Measurements from ENCODE around the gene CLEC5A.
"Not testable (repeated sequence)": the region's sequence is repeated elsewhere in the genome, so short reads cannot be mapped to it uniquely, and the experiment has no call there.

Gene CLEC5A

GRCh38 chr7:141906285-141906684 lies 40.5 kb downstream of the CLEC5A start:
- Histone ChIP-seq H3K4me1 (ENCODE audit: control insufficient read depth in 1 of 2, insufficient read depth in 2 of 2, low read length in 2 of 2) (no peaks in the 10 kb centered on the region), H3K27me3 (ENCODE audit: low read depth, low read length) (no peaks in the 10 kb centered on the region), H3K36me3 (ENCODE audit: control insufficient read depth in 1 of 2, insufficient read depth in 2 of 2, low read length in 2 of 2) (no peaks in the 10 kb centered on the region), H3K4me3 (ENCODE audit: low read depth in 1 of 2, low read length in 2 of 2) (no peak overlapping the region), H3K27ac (ENCODE audit: low read length) (no peak overlapping the region), H3K9me3 (ENCODE audit: control insufficient read depth in 1 of 2, low read length in 2 of 2) (no peaks in the 10 kb centered on the region)

- H3K36me3 ChIP-seq (ENCODE audit: control insufficient read depth in 1 of 2, insufficient read depth in 2 of 2, low read length in 2 of 2); H3K9me3 ChIP-seq (ENCODE audit: control insufficient read depth in 1 of 2, low read length in 2 of 2); H3K27ac ChIP-seq (ENCODE audit: low read length); H3K4me1 ChIP-seq (ENCODE audit: control insufficient read depth in 1 of 2, insufficient read depth in 2 of 2, low read length in 2 of 2); H3K27me3 ChIP-seq (ENCODE audit: low read depth, low read length); H3K4me3 ChIP-seq (ENCODE audit: low read depth in 1 of 2, low read length in 2 of 2): not testable (repeated sequence)
Measured at GRCh38 chr7:141899366-141899765, 47.4 kb downstream of the CLEC5A start.

- no peak overlapping the region for H3K27ac ChIP-seq (ENCODE audit: low read length)
- H3K27me3 ChIP-seq (ENCODE audit: low read depth, low read length): no peaks in the 10 kb centered on the region
- H3K4me1 ChIP-seq (ENCODE audit: control insufficient read depth in 1 of 2, insufficient read depth in 2 of 2, low read length in 2 of 2): no peaks in the 10 kb centered on the region
- peaks cover 0 to 3% of the 10 kb centered on the region in 2 donors for H3K9me3 ChIP-seq (ENCODE audit: control insufficient read depth in 1 of 2, low read length in 2 of 2)
- no peak overlapping the region for H3K4me3 ChIP-seq (ENCODE audit: low read depth in 1 of 2, low read length in 2 of 2)
- H3K36me3 ChIP-seq (ENCODE audit: control insufficient read depth in 1 of 2, insufficient read depth in 2 of 2, low read length in 2 of 2): no peaks in the 10 kb centered on the region
Measured at GRCh38 chr7:141891336-141891735, 55.4 kb downstream of the CLEC5A start.

- Histone ChIP-seq H3K9me3 (ENCODE audit: control insufficient read depth in 1 of 2, low read length in 2 of 2) (peaks cover 0 to 3% of the 10 kb centered on the region in 2 donors), H3K4me1 (ENCODE audit: control insufficient read depth in 1 of 2, insufficient read depth in 2 of 2, low read length in 2 of 2) (no peaks in the 10 kb centered on the region), H3K4me3 (ENCODE audit: low read depth in 1 of 2, low read length in 2 of 2) (no peak overlapping the region), H3K27ac (ENCODE audit: low read length) (no peak overlapping the region), H3K36me3 (ENCODE audit: control insufficient read depth in 1 of 2, insufficient read depth in 2 of 2, low read length in 2 of 2) (no peaks in the 10 kb centered on the region), H3K27me3 (ENCODE audit: low read depth, low read length) (no peaks in the 10 kb centered on the region)
Measured at GRCh38 chr7:141889321-141889720, 57.5 kb downstream of the CLEC5A start.

GRCh38 chr7:141884539-141885225 lies 62.1 kb downstream of the CLEC5A start:
- no peaks in the 10 kb centered on the region for H3K4me1 ChIP-seq (ENCODE audit: control insufficient read depth in 1 of 2, insufficient read depth in 2 of 2, low read length in 2 of 2)
- no peak overlapping the region for H3K27ac ChIP-seq (ENCODE audit: low read length)
- no peaks in the 10 kb centered on the region for H3K36me3 ChIP-seq (ENCODE audit: control insufficient read depth in 1 of 2, insufficient read depth in 2 of 2, low read length in 2 of 2)
- no peaks in the 10 kb centered on the region for H3K27me3 ChIP-seq (ENCODE audit: low read depth, low read length)
- peaks cover 0 to 5% of the 10 kb centered on the region in 2 donors for H3K9me3 ChIP-seq (ENCODE audit: control insufficient read depth in 1 of 2, low read length in 2 of 2)
- H3K4me3 ChIP-seq (ENCODE audit: low read depth in 1 of 2, low read length in 2 of 2): no peak overlapping the region

- H3K27me3 ChIP-seq (ENCODE audit: low read depth, low read length): no peaks in the 10 kb centered on the region
- peaks cover 0 to 2% of the 10 kb centered on the region in 2 donors for H3K9me3 ChIP-seq (ENCODE audit: control insufficient read depth in 1 of 2, low read length in 2 of 2)
- H3K36me3 ChIP-seq (ENCODE audit: control insufficient read depth in 1 of 2, insufficient read depth in 2 of 2, low read length in 2 of 2): no peaks in the 10 kb centered on the region
- H3K4me3 ChIP-seq (ENCODE audit: low read depth in 1 of 2, low read length in 2 of 2): no peak overlapping the region
- no peaks in the 10 kb centered on the region for H3K4me1 ChIP-seq (ENCODE audit: control insufficient read depth in 1 of 2, insufficient read depth in 2 of 2, low read length in 2 of 2)
- H3K27ac ChIP-seq (ENCODE audit: low read length): no peak overlapping the region
Measured at GRCh38 chr7:141880960-141881359, 65.8 kb downstream of the CLEC5A start.

GRCh38 chr7:141877365-141877764 lies 69.4 kb downstream of the CLEC5A start:
- Histone ChIP-seq H3K9me3 (ENCODE audit: control insufficient read depth in 1 of 2, low read length in 2 of 2) (peaks cover 0 to 4% of the 10 kb centered on the region in 2 donors), H3K27ac (ENCODE audit: low read length) (no peak overlapping the region), H3K4me1 (ENCODE audit: control insufficient read depth in 1 of 2, insufficient read depth in 2 of 2, low read length in 2 of 2) (no peaks in the 10 kb centered on the region), H3K4me3 (ENCODE audit: low read depth in 1 of 2, low read length in 2 of 2) (no peak overlapping the region), H3K36me3 (ENCODE audit: control insufficient read depth in 1 of 2, insufficient read depth in 2 of 2, low read length in 2 of 2) (no peaks in the 10 kb centered on the region), H3K27me3 (ENCODE audit: low read depth, low read length) (no peaks in the 10 kb centered on the region)

Measured in muscle layer of duodenum (tissue), 2 donors.